NCI-H460 (cell line): Measurements from ENCODE around the gene RAB25. TPM values are rescaled to one million over a fixed set of nuclear protein-coding genes. Genes with fewer than 3 reads are reported as not detected.

Experiments used
- DNase-seq: peaks from one replicate; pipeline ENCODE4 v3.0.0-alpha.2; 2016; ENCODE audit warnings: low read depth; ENCODE audit errors: extremely low read depth
- total RNA-seq: library from RNA; depleted of rRNA; stranded (reverse); fragments of >200 nt; shearing (Covaris generic); gene quantifications from 2 replicates; pipeline ENCODE4 v1.2.3, GENCODE V29; 2014

RAB25 gene
- total RNA-seq, 1 experiment from 2014 or later, result not detected

- DNase-seq, result no peak
Observed at GRCh38 chr1:156076609-156077429, 15.9 kb downstream of the RAB25 start.

- no peak for DNase-seq
Observed at GRCh38 chr1:156077430-156077760, 16.4 kb downstream of the RAB25 start.

GRCh38 chr1:156078728-156079127 lies 17.8 kb downstream of the RAB25 start:
- DNase-seq, result no peak

GRCh38 chr1:156079762-156080161 lies 18.8 kb downstream of the RAB25 start:
- DNase-seq, result no peak

- no peak for DNase-seq
Observed at GRCh38 chr1:156080241-156080862, 19.4 kb downstream of the RAB25 start.

- no peak for DNase-seq
Observed at GRCh38 chr1:156080863-156081179, 19.9 kb downstream of the RAB25 start.

GRCh38 chr1:156081180-156081916 lies 20.4 kb downstream of the RAB25 start:
- no peak for DNase-seq

- no peak for DNase-seq
Observed at GRCh38 chr1:156081917-156082308, 21.0 kb downstream of the RAB25 start.

GRCh38 chr1:156082309-156083091 lies 21.5 kb downstream of the RAB25 start, which contains the start of gene MEX3A:
Gene MEX3A (minus strand): TSS chr1:156082465. CDS start chr1:156081998, 467 bp downstream.
- DNase-seq, result peak; percentile 40

- DNase-seq, result no peak
Observed at GRCh38 chr1:156083800-156084790, 23.1 kb downstream of the RAB25 start.

- no peak for DNase-seq
Observed at GRCh38 chr1:156086256-156086662, 25.3 kb downstream of the RAB25 start.

- no peak for DNase-seq
Observed at GRCh38 chr1:156089704-156090103, 28.7 kb downstream of the RAB25 start.

- DNase-seq, result no peak
Observed at GRCh38 chr1:156090138-156090839, 29.3 kb downstream of the RAB25 start.

GRCh38 chr1:156090840-156091188 lies 29.9 kb downstream of the RAB25 start:
- peak; percentile 90 for DNase-seq

GRCh38 chr1:156091610-156092009 lies 30.6 kb downstream of the RAB25 start:
- DNase-seq, result no peak

GRCh38 chr1:156095906-156096508 lies 35.0 kb downstream of the RAB25 start:
- no peak for DNase-seq

- peak; percentile 91 for DNase-seq
Observed at GRCh38 chr1:156096640-156097391, 35.9 kb downstream of the RAB25 start.
